Effector memory CD4-positive, alpha-beta T cell (primary cell): ENCODE data around the gene LRRC8B.
"Not testable (repeated sequence)": the region's sequence is repeated elsewhere in the genome, so short reads cannot be mapped to it uniquely, and the experiment has no call there.

Experiments
- DNase-seq, 3 donors: peaks; one replicate each; pipeline ENCODE4 v3.0.0-alpha.2; 2020
- H3K27ac ChIP-seq: 2 replicates; pipeline ENCODE4 v1.7.0; 2013; ENCODE audit warnings: mild to moderate bottlenecking, low read length, moderate library complexity; ENCODE audit not compliant: insufficient read depth, poor library complexity, severe bottlenecking
- H3K27me3 ChIP-seq: replicated peaks from 2 replicates; pipeline ENCODE4 v1.7.0; 2013; ENCODE audit warnings: mild to moderate bottlenecking, low read length; ENCODE audit not compliant: insufficient read depth, control insufficient read depth, poor library complexity, severe bottlenecking
- H3K36me3 ChIP-seq: 2 replicates; pipeline ENCODE4 v1.7.0; 2013; ENCODE audit warnings: mild to moderate bottlenecking, low read length, moderate library complexity; ENCODE audit not compliant: control insufficient read depth, insufficient read depth
- H3K4me1 ChIP-seq: 2 replicates; pipeline ENCODE4 v1.7.0; 2013; ENCODE audit warnings: low read length, mild to moderate bottlenecking; ENCODE audit not compliant: control insufficient read depth, insufficient read depth, poor library complexity, severe bottlenecking
- H3K4me3 ChIP-seq: 2 replicates; pipeline ENCODE4 v1.7.0; 2013; ENCODE audit warnings: low read length, low read depth, mild to moderate bottlenecking; ENCODE audit not compliant: insufficient read depth, poor library complexity, severe bottlenecking
- H3K9me3 ChIP-seq: 2 replicates; pipeline ENCODE4 v1.7.0; 2013; ENCODE audit warnings: mild to moderate bottlenecking, low read length, moderate library complexity; ENCODE audit not compliant: control insufficient read depth

Gene LRRC8B

DNA sequence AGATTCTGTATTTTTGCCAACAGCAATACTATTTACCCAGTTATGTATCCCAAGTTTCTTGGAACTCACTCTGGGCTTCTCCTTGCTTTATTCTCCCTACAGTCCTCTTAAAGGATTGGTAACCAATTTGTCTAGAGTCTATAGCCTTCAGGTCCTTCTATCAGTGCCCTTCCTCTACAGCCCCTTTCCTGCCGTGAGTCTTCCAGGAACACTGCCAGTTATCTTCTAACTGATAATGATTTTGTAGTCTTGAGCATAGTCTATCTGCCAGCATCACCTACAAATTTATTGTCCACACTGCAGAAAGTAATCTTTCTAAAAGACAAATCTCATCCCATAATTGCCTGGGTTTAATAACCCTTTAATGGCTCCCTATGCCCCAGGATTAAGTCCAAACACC, 8.2 kb downstream of the LRRC8B start:
- no peaks in the 10 kb centered on the region for H3K4me1 ChIP-seq
- no peak overlapping the region for H3K27ac ChIP-seq
- no peaks in the 10 kb centered on the region for H3K27me3 ChIP-seq
- no peaks in the 10 kb centered on the region for H3K36me3 ChIP-seq
- no peak for DNase-seq
- H3K4me3 ChIP-seq: no peak overlapping the region
- no peaks in the 10 kb centered on the region for H3K9me3 ChIP-seq

DNA sequence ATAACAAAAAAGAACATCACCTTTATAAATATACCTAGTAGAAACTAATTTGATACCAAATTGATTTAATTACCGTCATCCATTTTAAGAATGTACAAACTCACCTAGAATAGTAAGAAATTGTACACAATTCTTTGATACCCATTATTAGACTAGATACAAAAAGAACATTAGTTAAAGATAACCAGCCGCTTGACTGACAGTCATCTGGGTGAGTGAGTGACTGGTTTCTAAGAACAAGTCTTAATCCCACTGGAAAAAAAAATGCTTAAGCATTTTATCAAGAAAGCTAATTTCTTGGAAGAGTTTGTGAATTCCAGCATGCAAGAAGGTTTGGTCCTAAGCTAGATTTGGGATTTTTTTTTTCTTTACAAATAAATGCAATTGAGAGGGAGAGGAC, 10.9 kb downstream of the LRRC8B start:
- no peaks in the 10 kb centered on the region for H3K9me3 ChIP-seq
- H3K27me3 ChIP-seq: no peaks in the 10 kb centered on the region
- no peaks in the 10 kb centered on the region for H3K4me1 ChIP-seq
- no peak for DNase-seq
- no peak overlapping the region for H3K4me3 ChIP-seq
- no peak overlapping the region for H3K27ac ChIP-seq
- no peaks in the 10 kb centered on the region for H3K36me3 ChIP-seq

- no peaks in the 10 kb centered on the region for H3K27me3 ChIP-seq
- no peak for DNase-seq
Observed at GRCh38 chr1:89536555-89537341, 12.1 kb downstream of the LRRC8B start.

GRCh38 chr1:89538361-89538760, 13.7 kb downstream of the LRRC8B start:
- no peaks in the 10 kb centered on the region for H3K36me3 ChIP-seq
- no peak for DNase-seq
- no peak overlapping the region for H3K4me3 ChIP-seq
- H3K9me3 ChIP-seq: no peaks in the 10 kb centered on the region
- H3K27me3 ChIP-seq: no peaks in the 10 kb centered on the region
- no peak overlapping the region for H3K27ac ChIP-seq
- H3K4me1 ChIP-seq: no peaks in the 10 kb centered on the region

More at GRCh38 chr1:89536555-89537341, 12.1 kb downstream of the LRRC8B start:
- Histone ChIP-seq H3K27ac (no peak overlapping the region), H3K4me1 (no peaks in the 10 kb centered on the region), H3K36me3 (no peaks in the 10 kb centered on the region), H3K9me3 (no peaks in the 10 kb centered on the region), H3K4me3 (no peak overlapping the region)

DNA sequence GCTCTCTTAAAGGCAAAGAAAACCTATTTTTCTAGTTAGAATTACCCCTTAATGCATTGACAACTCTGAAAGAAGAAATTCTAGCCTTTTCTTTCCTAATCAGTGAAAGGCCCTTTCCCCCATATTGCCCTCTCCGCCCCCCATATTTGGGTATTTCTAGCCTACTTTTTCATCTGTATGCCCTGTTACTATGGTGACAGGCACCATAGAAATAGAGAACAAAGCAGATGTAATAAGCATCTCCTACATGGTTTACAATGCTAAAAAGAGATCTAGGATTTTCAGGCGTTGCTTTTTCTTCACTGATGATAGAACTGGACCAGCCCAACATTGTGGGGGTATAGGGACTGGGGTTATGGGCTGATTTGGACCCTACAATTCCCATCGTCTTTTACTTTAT, 14.5 kb downstream of the LRRC8B start:
- no peak overlapping the region for H3K4me3 ChIP-seq
- H3K9me3 ChIP-seq: no peaks in the 10 kb centered on the region

DNA sequence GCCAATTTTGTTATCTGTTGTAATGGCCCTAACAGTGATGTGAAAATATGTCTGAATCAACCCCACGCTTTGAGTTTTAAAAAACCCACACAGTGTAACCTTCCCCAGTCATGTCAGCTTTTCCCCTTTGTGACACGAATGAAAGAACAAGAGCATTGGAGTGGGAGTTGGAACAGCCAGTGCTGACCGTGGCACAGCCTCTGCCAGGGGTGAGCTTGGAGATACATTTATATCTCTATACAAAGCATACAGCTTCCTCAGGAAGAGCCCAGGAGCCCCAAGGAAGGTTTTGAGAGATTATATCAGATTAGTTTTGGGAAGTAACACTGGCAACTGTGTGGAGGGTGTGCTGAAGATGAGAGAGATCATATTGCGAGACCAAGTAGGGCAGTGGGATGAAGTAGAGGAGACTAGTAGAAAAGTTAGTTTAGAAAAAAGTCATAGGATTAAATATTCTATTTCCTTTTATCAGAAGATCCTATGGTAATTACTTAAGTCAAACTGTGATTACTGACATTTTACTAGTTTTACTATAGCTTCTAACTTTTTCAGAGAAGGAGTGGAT, 15.9 kb downstream of the LRRC8B start:
- Histone ChIP-seq H3K4me3 (no peak overlapping the region), H3K9me3 (no peaks in the 10 kb centered on the region), H3K27ac (no peak overlapping the region), H3K27me3 (no peaks in the 10 kb centered on the region), H3K36me3 (no peaks in the 10 kb centered on the region), H3K4me1 (no peaks in the 10 kb centered on the region)
- no peak for DNase-seq

More for the DNA sequence above, 14.5 kb downstream of the LRRC8B start:
- no peak for DNase-seq
- H3K27me3 ChIP-seq: no peaks in the 10 kb centered on the region
- no peaks in the 10 kb centered on the region for H3K36me3 ChIP-seq
- no peaks in the 10 kb centered on the region for H3K4me1 ChIP-seq
- no peak overlapping the region for H3K27ac ChIP-seq

- H3K27ac ChIP-seq: no peak overlapping the region
- no peaks in the 10 kb centered on the region for H3K9me3 ChIP-seq
- no peaks in the 10 kb centered on the region for H3K36me3 ChIP-seq
- DNase-seq: no peak
- no peaks in the 10 kb centered on the region for H3K4me1 ChIP-seq
- H3K4me3 ChIP-seq: no peak overlapping the region
- no peaks in the 10 kb centered on the region for H3K27me3 ChIP-seq
Observed at GRCh38 chr1:89542345-89542744, 17.7 kb downstream of the LRRC8B start.

GRCh38 chr1:89543632-89544031, 19.0 kb downstream of the LRRC8B start:
- H3K36me3 ChIP-seq, H3K4me3 ChIP-seq, DNase-seq, H3K4me1 ChIP-seq, H3K27me3 ChIP-seq, H3K9me3 ChIP-seq, H3K27ac ChIP-seq: not testable (repeated sequence)

DNA sequence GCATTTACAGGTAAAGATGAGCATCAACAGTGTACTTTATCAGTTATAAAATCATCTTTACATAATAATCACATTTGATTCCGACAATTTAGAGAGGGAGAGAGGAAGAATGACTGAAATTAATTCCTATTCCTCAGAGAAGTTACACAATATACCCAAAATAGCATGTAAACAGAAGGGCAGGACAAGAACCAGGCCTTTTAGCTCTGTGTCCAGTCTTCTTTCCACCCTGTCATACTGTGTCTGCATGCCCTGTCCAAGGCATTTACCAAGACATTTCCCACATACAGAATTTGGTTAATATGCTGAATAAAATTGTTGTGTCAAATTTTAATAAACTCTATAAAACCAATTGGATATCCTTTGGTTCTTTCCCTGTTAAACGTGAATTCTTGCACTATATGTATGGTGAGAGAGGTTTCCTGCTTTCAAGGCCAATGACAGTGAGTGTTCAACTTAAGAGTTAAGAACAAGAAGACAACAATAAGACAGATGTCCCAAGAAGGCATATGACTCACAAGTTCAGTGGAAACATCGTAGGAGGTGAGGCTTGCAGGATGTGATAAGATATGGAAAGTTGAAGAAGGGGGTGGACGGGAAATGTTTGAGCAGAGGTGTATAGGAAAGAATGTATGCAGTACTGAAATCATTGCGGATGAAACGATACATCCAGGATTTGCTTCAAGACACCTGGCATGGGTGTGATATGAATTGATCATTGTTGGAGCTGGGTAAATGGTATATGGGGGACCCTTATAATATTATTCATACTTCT, 20.8 kb downstream of the LRRC8B start:
- no peak for DNase-seq
- Histone ChIP-seq H3K27me3 (no peaks in the 10 kb centered on the region), H3K27ac (no peak overlapping the region), H3K9me3 (no peaks in the 10 kb centered on the region), H3K4me3 (no peak overlapping the region), H3K36me3 (peaks cover 4% of the 10 kb centered on the region), H3K4me1 (no peaks in the 10 kb centered on the region)
